ENCODE results near the gene NALF2.

The NALF2 gene

DNA sequence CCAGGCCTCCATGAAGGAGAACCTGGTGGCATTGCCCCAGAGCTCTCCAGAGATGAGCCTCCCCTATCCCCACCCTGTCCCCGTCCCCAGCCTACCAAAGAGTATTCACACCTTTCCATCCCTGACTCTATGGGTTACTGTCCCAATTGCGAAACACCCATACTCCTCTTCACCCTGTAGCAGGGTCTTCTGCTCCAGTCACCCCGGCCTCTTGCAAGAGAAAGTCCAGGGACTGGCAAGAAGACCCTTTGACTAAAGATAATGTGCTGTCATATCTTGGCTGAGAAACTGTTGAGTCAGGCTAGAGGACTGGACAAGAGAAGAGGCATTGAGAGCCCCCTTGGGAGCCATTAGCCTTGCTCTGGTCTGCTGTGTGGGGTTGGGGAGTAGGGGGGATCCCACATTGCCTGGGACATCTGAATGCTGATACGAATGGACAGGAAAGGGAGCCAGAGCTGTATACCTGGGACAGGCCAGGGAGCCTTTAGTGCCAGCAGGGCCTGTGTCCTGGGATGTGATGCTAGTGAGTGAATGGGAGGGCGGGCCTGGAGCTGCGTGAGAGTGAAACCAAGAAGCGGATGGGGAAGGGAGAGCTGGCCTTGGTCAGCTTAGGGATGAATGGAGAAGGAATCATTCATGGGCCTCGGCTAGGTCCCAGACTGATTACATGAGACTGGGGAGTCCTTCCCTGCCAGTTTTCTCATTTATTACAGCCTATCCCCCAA lies 27.1 kb downstream of the NALF2 start:
- DNase-seq: no peak

DNA sequence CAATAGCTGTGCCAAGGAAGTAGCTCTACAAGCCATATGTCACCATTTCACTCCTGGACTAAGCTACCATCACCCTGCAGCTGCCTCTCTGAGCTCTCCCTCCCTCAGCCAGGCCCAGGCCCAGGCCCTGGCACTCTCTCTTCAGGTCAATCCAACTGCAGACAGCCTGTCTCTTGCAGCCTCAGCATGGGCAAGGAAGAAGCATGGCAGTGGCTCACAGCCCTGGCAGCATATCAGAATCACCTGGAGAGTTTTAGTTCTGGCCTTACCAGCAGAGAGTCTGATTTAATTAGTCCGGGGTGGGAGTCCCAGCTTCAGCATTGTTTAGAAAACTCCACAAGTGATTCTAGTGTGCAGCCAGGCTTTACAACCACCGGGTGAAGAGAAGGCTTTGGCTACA lies 31.5 kb downstream of the NALF2 start:
- DNase-seq: no peak

DNA sequence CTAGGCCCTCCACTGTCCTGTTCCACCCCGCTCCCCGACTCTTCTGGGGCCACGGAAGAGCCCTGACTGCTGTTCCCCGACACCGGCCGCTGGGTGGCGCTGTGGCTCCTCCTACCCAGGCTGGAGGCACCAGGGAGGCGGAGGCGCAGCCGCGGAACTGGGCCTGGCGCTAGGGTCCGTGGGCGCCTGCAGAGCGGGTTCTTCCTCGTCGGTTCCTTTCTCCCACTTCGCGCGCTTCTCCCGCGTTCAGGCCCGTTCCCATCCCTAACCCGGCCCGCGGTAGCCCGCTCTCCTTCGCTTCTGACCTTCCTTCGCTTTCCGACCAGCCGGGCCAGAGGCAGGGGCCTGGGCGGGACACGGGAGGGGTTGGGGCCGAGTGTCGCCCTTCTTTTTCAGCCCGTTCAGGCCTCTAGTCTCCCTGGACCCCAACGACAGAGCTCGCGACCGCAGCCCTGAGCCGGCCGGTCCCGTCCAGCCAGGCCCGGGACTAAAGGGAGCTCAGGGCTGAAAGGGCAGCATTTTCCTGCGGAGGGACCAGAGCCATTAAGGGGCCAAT lies 34.3 kb downstream of the NALF2 start:
- DNase-seq: peak; percentile 73 to 87 (median 81)

DNA sequence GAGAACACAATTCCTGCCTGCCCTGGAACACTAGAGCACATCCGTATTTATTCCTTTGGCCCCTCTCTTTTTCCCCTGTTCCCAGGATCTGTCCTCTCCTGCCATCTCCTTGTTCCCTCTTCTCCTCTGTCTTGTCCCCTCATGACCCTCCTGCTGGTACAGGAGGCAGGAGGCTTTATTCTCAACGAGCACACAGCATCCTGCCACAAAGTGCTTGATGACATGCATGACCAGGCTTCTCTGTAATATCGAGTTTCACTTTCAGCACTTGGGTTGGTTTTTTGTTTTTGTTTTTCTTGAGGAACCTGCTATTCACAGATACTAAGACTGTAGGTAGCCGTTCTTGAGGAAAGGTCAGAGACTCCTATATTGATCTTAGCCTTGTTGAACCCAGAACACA lies 35.3 kb downstream of the NALF2 start:
- no peak for DNase-seq

DNA sequence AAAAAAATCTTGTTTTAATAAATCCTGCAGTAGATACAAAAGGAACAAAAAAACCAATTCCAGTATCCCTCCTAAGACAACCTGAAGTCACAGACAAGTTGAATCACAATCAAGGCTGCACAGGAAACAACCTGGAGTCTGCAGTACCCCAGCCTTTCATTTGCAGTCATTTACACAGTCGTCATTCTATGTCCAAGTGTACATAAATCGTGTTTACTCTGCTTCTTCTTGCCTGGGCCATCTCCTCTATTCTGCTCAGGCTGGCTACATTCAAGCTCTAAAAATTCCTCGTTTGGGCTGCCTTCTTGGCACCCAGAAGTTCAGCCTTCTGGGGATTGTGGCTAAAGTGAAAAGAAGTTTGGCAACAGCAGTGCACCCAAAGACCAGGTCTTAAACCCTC lies 37.8 kb downstream of the NALF2 start:
- no peak for DNase-seq

DNA sequence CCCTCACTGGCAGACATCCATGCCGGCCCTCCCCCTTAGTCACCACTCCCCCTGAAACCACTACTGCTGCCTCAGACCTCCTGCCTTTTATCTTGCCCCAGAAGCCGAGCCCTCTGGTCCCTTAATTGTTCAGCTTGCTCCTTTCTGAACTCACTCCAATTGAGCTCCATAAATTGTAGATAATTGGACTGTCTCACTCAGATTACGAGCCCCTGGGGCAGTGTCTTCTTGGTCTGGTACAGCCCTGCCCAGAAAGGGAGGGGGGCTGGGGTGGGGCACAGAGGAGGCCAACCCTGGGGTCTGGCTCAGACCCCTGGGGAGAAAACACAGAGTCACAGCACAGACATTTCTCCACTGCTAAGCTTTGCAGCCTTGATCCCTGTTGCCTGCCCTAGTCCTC lies 39.4 kb downstream of the NALF2 start:
- no peak for DNase-seq

DNA sequence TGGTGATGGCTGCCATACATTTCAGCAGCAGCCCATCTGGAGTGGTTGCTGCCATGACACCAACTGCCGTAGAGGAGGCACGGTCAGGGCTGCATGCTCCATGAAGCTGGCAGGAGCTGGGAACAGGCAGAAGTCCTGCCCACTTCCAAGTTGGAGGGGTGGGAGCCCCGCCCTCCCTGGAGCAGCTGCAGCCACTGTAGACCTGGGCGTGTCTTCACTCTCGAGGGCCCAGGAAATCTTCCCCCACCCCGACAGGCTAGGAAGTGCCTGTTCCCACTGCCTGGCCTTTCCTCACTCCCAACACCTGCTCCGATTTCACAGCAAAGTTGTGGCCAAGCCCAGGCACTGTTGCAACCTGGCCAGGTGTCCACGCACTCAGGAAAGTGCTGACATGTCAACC lies 42.3 kb downstream of the NALF2 start:
- DNase-seq: no peak

DNA sequence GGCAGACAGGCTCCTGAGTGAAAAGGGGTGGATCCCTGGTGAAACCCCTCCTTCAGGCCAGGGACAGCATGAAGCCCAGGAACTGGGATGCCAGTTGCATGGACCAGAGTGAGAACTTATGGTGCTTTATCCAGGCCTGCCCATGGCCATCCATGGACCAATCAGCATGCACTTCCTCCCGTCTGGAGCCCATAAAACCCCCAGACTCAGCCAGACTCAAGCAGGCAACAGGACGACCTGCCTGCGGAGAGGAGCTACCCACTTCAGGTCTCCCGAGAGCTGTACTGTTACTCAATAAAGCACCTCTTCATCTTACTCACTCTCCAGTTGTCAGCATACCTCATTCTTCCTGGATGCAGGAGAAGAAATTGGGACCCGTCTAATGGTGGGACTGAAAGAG lies 42.9 kb downstream of the NALF2 start:
- no peak for DNase-seq

DNA sequence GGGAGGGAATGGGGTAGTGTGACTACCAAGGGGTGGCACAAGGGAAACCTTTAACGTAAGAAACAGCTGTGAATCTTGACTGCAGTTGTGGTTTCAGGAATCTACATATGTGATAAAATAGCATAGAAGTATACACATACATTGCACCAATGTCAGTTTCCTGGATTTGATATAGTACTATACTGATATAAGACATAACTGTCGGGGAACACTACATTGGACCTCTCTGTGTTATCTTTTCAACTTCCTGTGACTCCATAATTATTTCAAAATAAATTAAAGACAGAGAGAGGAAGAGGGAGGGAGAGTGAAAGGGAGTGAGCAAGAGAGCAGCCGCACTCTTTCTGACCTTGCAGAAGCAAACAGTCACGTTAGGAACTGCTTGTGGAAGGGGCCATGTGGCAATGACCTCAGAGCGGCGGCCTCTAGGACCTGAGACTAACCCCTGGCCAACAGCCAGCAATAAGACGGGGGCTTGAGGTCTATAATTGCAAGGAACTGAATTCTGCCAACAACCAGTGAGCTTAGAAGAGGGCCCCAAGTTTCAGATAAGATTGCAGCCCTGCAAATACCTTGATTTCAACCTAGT lies 47.4 kb downstream of the NALF2 start:
- DNase-seq: no peak

DNA sequence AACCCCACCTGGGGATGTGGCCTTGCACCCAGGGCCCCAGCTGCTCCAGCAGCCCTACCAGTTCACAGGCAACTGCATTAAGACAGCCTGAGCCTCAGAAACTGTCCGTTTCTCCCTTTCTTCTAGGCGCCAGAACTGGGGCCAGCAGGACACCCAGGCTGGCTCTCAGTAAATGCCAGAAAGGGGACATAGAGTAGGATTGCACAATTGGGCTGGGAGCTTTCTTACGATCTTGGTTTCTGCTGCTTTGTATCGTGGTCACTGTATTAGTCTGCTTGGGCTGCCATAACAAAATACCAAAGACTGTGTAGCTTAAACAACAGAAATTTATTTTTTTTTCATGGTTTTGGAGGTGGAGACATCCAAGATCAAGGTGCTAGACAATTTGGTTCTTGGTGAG lies 48.4 kb downstream of the NALF2 start:
- no peak for DNase-seq
